Renal pelvis (tissue), 4 donors: Measurements from ENCODE around the gene POU6F2. TPM values are rescaled to one million over a fixed set of nuclear protein-coding genes. Genes with fewer than 3 reads are reported as not detected.

Source experiments
- DNase-seq: peaks from one replicate; pipeline ENCODE4 v3.0.0-alpha.2; 2013
- polyA plus RNA-seq, 3 donors: library from polyadenylated mRNA; unstranded; fragments of 120-200 nt; gene quantifications; one replicate each; pipeline ENCODE4 v1.2.1, GENCODE V29; 2013; ENCODE audit not compliant: insufficient read length in 3 of 3

POU6F2 gene
- polyA plus RNA-seq, 3 donors: 0.16 to 0.22 (median 0.18) TPM

GRCh38 chr7:39432807-39433416 lies 455.2 kb downstream of the POU6F2 start:
- no peak for DNase-seq

GRCh38 chr7:39433550-39433949 lies 455.8 kb downstream of the POU6F2 start:
- no peak for DNase-seq

DNA sequence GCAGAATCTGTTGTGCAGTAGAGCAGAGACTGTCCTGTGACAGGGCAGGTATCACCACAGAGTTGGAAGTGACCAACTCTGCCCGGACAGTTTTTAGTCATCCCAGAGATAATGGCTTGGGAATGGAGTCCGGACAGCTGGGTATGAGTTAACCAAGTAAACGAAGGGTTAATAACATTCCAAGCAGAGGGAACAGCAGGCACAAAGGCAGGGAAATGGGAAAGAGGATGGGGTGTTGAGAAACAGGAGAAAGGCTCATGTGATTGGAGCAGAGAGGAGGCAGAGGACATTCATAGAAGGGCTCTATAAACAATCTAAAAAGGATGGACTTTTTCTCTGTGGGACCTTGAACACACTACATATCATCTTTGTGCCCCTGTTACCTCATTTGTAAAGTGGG lies 456.3 kb downstream of the POU6F2 start:
- no peak for DNase-seq

DNA sequence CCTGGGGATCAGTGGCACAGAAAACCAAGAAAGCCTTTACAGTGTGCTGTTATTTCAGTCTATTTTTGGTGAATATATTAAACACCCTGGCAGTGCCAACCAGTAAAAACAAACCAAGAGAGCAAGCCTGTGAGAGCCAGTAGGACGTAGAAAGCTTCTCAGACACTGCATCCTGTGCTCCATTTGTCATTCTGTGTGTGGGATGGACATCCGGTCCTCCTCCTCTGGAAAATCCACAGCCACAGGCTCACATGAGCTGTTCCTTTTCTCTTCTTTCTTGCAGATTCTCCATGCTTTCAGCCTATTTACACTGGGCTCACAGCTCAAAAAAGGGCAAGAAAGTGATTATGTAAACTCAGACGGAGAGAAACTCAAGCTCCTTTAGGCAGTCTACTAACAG lies 468.8 kb downstream of the POU6F2 start:
- no peak for DNase-seq

- no peak for DNase-seq
These were observed 474.2 kb downstream of the POU6F2 start for GRCh38 chr7:39451901-39452300.

DNA sequence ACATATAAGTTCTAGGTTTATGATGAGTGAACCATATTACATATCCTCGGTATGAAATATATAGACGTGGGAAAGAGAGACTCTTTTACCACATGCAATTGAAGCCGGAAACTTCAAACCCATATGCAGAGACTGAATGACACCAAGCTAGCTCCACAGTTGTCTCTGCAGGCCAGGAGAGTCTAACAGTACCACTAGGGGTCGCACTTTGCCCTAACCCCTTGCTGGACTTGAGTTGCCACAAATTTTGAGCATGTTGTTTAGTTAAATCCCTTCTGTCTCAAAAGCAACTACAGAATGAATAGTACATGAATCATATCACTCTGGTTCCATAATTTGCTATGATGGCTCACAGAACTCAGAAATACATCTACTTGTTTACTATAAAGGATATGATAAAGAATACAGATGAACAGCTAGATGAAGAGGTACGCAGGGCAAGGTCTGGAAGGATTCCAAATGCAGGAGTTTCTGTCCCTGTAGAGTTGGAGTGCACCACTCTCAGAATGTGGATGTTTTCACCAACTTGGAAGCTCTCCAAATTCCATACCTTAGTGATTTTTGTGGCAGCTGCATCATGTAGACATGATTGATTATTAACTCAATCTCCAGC lies 476.1 kb downstream of the POU6F2 start:
- DNase-seq: no peak

DNA sequence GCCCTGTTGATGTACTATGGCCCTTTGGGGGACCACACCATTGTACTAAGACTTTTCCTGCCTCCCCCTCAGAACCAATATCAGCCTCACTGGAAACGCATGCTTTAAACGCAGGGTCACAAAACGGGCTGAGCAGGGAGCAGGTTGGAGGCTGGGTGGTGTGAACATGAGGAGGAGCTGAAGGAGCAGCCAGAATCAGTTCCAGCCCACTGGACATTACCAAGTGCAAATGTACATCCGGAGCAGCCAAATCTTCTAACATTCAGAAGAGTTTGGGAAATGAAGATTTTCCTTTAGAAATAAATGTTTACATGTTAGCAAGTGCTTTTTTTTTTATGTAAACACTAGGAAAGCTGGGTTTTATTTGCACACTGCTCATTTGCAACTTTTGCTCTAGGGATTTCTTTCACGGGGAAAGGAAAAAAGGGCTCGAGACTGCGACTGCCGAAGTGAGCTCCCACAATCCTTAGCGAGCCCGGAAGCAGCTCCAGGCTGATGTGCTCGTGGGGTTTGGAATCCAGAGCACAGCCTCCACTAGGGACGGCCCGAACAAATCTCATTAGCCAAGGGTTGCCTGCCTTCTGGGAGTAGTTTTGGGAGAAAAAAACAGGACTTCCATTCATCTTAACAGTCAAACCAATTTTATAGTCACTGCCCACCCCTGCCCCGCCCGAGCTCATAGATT lies 480.5 kb downstream of the POU6F2 start:
- DNase-seq: no peak

- no peak for DNase-seq
These were observed 481.9 kb downstream of the POU6F2 start for GRCh38 chr7:39459636-39460035.

DNA sequence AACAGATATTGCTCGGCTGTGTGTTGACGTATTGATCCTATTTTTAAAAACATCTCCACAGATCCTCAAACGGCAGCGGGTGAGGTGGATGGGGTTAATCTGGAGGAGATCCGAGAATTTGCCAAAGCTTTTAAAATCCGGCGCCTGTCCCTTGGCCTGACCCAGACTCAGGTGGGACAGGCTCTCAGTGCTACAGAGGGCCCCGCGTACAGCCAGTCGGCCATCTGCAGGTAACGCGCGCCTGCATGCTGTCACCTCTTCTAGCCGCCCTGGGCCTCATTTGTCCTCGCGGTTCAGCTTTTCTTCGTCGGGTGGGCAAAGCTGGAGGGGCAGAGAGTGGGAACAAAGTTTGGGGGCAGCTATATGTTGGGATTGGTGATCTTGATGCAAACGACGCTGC lies 482.8 kb downstream of the POU6F2 start:
- no peak for DNase-seq

DNA sequence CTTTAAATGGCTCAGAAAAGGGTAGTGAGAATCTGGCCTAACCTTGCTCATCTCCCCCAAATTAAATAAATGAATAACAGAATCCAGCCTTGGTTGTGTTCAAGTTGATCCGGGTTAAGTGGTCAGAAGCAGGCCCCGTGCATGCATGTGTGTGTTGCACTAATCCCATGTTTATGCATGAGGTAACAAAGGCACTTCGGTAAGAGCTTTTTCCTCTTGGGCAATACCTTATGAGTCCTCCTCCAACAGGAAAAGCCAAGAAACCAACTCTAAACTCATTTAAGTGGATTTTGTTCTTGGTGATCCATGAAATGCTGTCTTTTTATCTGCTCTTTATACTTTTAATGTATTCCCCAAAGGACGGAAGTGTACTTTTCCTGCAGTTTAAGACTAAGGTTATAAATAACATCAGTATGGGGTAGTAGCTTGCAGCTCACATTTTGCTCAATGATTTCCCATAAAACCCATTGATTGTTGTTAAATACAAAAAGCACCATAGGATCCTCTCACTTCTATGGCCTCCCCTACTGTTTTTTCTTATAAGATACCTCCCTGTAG lies 483.6 kb downstream of the POU6F2 start:
- DNase-seq: no peak

- no peak for DNase-seq
These were observed 485.5 kb downstream of the POU6F2 start for GRCh38 chr7:39463252-39463651.

- DNase-seq: no peak
These were observed 486.8 kb downstream of the POU6F2 start for GRCh38 chr7:39464350-39465054.

DNA sequence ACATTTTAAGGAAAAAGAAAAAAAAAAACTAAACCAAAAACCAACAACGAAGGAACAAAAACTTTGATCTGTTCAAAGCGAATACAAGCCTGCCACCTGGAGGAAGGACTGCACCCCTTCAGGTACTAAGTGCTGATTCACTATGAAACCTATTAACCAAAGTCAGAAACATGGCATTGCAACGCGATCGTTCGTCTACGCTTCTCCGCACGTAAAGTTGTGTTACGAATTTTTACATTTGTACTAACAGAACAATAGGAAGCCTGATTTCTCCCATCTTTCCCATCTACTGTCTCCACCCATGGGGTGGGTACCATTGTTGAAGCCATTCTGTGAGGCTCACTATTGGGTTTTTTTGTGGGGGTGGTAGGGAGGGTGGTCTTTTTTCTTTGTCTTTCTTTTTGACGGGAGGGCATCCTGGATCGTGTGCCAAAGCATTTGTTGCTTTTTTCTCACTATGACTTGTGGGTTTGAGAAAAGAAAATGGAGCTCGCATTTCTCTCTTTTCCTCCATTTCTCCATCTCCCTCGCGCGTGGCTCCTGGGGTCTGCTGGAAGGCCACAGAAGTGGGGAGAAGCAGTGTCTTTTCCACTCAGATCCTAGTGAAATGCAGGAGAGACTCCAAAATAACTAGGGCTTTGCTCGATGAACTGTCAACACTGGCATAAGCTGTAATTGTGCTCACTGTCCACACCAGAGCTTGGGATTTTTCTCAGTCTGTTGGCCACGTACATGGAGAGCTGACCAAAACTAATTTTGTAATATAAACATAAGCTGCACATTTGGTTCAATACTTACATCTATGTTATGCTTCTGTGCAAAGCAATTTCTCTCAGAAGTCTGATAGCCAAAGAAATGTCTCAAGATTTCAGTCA lies 487.6 kb downstream of the POU6F2 start:
- peak; percentile 64 for DNase-seq

DNA sequence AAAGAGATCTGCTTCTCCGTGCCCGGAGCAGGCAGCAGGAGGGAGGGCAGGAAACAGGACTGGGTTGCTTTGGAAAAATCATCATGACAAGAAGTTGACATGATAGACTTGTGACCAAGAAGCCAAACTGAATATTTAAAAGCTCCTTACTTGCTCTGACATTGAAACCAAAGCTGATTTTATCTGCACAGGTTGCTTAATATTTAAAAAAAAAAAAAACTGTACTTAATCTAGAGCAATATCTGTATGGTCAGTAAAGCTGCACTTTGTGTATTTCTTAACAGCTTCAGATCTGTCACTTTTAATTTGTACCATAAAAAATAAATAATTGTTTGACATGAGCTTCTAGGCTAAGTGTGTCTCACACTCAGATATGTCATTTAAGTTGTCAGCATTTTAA lies 490.6 kb downstream of the POU6F2 start:
- no peak for DNase-seq

GRCh38 chr7:39468808-39469374 lies 491.2 kb downstream of the POU6F2 start:
- no peak for DNase-seq

- DNase-seq: no peak
These were observed 503.2 kb downstream of the POU6F2 start for GRCh38 chr7:39480901-39481300.

DNA sequence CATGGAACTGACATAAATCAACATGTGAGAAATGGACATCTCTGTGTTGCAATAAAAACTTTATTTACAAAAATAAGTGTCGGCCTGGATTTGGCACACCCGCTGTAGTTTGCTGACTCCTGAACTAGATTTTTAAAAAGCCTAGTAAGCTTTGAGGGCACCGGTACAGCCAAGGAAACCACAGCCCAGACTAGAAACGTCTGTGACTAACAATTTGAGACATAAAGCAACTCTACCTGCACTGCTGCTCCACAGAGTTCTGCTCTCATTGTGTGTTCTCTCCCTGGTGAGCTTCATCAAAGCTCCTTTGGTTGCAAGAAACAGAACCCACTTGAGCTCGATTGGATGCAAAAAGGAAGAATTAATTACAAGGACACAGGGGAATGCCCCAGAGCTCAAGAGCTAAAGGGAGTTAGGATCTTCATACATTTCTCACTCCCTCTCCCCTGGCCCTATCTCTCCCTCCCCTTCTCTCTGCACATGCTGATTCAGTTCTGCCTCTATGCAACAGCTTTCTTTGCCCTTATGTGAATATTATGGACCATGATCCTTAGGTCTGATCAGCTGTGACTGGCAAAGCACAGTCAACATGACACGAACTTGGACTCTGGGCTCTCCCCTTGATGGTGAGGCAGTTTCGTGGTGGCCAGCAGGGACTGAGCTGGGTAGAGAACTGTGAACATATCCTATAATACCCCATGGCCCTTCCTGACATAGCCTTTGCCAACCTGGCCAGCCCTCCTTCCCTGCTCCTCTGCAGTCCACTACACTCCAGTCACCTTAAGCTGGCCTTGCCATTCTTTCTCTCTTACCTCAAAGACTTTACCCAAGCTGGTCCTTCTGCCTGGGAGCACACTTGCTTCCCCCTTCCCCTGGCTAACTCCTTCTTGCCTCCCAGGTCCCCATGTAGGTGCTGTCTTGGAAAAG lies 511.0 kb downstream of the POU6F2 start:
- DNase-seq: no peak

DNA sequence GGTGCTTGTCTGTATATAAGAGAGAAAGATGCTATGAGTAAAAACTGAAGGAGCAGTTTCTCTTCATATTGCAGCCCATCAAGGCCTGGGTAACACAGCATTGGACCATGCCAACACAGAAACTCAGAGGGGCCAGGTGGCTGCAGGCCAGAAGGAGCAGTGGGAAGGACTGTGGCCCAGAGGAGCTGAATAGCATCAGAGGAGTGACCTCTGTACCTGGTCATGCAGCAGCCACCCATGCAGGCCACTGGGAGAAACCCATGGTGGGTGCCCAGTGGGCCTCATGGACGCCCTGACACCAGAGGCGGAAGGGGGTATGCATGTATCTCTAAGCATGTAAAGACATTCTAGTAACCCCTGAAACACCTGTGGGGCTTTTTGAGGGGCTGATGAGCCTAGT lies 512.6 kb downstream of the POU6F2 start:
- no peak for DNase-seq

DNA sequence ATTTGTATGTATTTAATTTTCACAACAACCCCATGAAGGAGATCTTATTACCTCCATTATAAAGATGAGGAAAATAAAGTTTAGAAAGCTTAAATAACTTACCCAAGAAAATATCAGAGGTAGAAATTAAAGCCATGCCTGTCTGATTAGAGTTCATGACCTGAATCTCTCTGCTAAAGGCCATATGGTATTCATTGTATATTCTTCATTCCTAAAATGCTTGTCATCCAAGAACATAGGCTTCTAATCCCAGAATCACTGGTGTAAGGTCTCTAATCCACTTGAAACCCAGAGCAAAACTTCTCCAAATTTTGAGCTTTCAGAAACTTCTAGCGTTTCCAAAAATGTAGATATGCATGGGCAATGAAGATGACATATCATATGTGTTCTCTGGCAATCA lies 516.2 kb downstream of the POU6F2 start:
- DNase-seq: no peak

- no peak for DNase-seq
These were observed 523.6 kb downstream of the POU6F2 start for GRCh38 chr7:39501358-39501757.
